HG03378 (cell line): ENCODE measurements around the gene MMP17.
"Not testable (repeated sequence)": the region's sequence is repeated elsewhere in the genome, so short reads cannot be mapped to it uniquely, and the experiment has no call there.

Source experiments
- ATAC-seq: cut with Tn5 transposase; IDR thresholded peaks from one replicate; pipeline ENCODE4 v1.9.1; 2021; ENCODE audit warnings: mild to moderate bottlenecking, moderate library complexity; ENCODE audit not compliant: unreplicated experiment

MMP17 gene

GRCh38 chr12:131799828-131800593 lies 28.2 kb upstream of the MMP17 start:
- ATAC-seq: no peak

- no peak for ATAC-seq
These were observed 27.5 kb upstream of the MMP17 start for GRCh38 chr12:131800594-131801135.

GRCh38 chr12:131801254-131801866 lies 26.8 kb upstream of the MMP17 start:
- no peak for ATAC-seq

- no peak for ATAC-seq
These were observed 24.2 kb upstream of the MMP17 start for GRCh38 chr12:131803961-131804521.

- no peak for ATAC-seq
These were observed 22.8 kb upstream of the MMP17 start for GRCh38 chr12:131805421-131805820.

GRCh38 chr12:131806674-131807073 lies 21.5 kb upstream of the MMP17 start:
- no peak for ATAC-seq

- no peak for ATAC-seq
These were observed 19.3 kb upstream of the MMP17 start for GRCh38 chr12:131808744-131809371.

- ATAC-seq: not testable (repeated sequence)
These were observed 18.5 kb upstream of the MMP17 start for GRCh38 chr12:131809476-131810254.

GRCh38 chr12:131810726-131811125 lies 17.5 kb upstream of the MMP17 start:
- ATAC-seq: no peak

GRCh38 chr12:131815131-131815530 lies 13.1 kb upstream of the MMP17 start:
- no peak for ATAC-seq

GRCh38 chr12:131816495-131816894 lies 11.7 kb upstream of the MMP17 start:
- ATAC-seq: no peak

GRCh38 chr12:131817241-131817640 lies 11.0 kb upstream of the MMP17 start:
- no peak for ATAC-seq

GRCh38 chr12:131818821-131819585 lies 9.2 kb upstream of the MMP17 start:
- no peak for ATAC-seq

GRCh38 chr12:131824450-131824849 lies 3.7 kb upstream of the MMP17 start:
- no peak for ATAC-seq

GRCh38 chr12:131825146-131825892 lies 2.9 kb upstream of the MMP17 start:
- no peak for ATAC-seq

GRCh38 chr12:131826097-131826928 lies 1.9 kb upstream of the MMP17 start:
- no peak for ATAC-seq

- no peak for ATAC-seq
These were observed 620 bp downstream of the MMP17 start for GRCh38 chr12:131828671-131829355.

GRCh38 chr12:131829356-131829747 lies 1.2 kb downstream of the MMP17 start:
- no peak for ATAC-seq
